PFSK-1 (cell line): ENCODE measurements around the gene CD247.

Source experiments
- FOXP2 ChIP-seq: optimal IDR thresholded peaks from 2 replicates; pipeline ENCODE3; 2011; ENCODE audit warnings: borderline replicate concordance, control low read depth, inconsistent platforms; ENCODE audit not compliant: insufficient read depth; ENCODE audit errors: extremely low read length, extremely low read depth
- POLR2AphosphoS5 ChIP-seq: IDR thresholded peaks from 2 replicates; pipeline ENCODE4 v1.6.1; 2012; ENCODE audit warnings: low read depth, mild to moderate bottlenecking, control low read depth, low read length, moderate library complexity
- REST ChIP-seq, 2 experiments: IDR thresholded peaks; 2 replicates each; pipeline versions ENCODE4 v1.6.1 to v1.8.0; 2011 to 2012; ENCODE audit warnings: low read depth in 2 of 2, low read length in 2 of 2, control low read depth in 1 of 2, inconsistent platforms in 1 of 2, mild to moderate bottlenecking in 1 of 2, moderate library complexity in 1 of 2; ENCODE audit not compliant: insufficient read depth in 1 of 2
- SIN3A ChIP-seq: IDR thresholded peaks from 2 replicates; pipeline ENCODE4 v1.6.1; 2012; ENCODE audit warnings: mild to moderate bottlenecking, low read length, moderate library complexity, borderline replicate concordance; ENCODE audit not compliant: insufficient read depth
- TAF1 ChIP-seq: IDR thresholded peaks from 2 replicates; pipeline ENCODE4 v1.6.1; 2012; ENCODE audit warnings: low read length, control low read depth, borderline replicate concordance; ENCODE audit not compliant: insufficient read depth

- TF ChIP-seq POLR2AphosphoS5 (no peak), SIN3A (no peak), REST (IDR thresholded peaks at IDR 0.05; ENCODE audit: insufficient read depth in 1 of 2, low read depth in 2 of 2, low read length in 2 of 2) (no peak), TAF1 (no peak), FOXP2 (no peak)
Observed at GRCh38 chr1:167511374-167511986, 6.8 kb downstream of the CD247 start.
